Stimulated activated CD8-positive, alpha-beta memory T cell treated with anti-CD3 and anti-CD28 coated beads, Interleukin-7, amount 100 ng/mL, for 1 hour (primary cell): Measurements from ENCODE around the gene CTSD.

Experiments used
- DNase-seq, 2 donors: peaks; one replicate each; pipeline ENCODE4 v3.0.0-alpha.2; 2020; ENCODE audit warnings: low read depth in 2 of 2

CTSD gene

DNA sequence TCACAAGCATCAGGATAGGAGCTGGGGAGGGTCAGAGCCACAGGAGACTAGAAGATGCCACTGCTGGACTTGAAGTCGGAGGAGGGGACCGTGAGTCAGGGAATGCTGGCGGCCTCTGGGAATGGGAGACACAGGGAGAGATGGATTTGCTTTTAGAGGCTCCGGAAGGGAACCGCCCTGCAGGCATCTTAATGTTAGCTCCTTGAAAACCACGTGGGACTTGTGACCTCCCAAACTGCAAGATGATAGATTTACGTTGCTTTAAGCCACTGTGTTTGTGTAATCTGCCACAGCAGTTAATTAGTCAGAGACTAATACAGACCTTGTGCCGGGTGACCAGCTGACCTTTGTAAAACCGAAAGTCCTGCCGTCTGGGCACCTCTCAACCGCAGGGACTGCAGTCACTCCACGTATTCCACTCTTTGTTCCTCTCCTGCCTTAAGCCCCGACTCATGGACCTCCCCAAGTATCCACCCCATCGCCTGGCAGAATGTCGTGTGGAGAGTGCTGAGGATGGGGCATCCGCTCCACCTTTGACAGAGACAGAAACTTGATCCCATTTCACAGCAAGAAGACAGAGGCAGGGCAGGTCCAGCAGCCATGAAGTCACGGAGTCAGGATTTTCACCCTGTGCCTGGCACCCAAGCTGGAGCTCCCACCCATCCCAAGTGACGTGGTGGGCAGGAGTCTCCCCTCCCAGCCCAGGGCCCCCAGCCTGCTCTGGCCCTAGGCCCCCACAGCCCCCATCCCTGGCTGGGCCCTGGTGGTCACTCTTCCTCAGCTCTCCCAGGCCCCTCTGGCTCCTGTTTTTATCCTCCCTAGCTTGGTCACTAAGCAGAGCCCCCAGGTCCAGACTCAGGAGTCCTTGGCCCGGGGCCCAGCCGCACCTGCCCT is 19.4 kb upstream of the CTSD start:
- no peak for DNase-seq

GRCh38 chr11:1782031-1782590 is 18.4 kb upstream of the CTSD start:
- DNase-seq: no peak

- DNase-seq: no peak
Observed at GRCh38 chr11:1781593-1781975, 17.9 kb upstream of the CTSD start.

- no peak for DNase-seq
Observed at GRCh38 chr11:1780700-1781592, 17.2 kb upstream of the CTSD start.

DNA sequence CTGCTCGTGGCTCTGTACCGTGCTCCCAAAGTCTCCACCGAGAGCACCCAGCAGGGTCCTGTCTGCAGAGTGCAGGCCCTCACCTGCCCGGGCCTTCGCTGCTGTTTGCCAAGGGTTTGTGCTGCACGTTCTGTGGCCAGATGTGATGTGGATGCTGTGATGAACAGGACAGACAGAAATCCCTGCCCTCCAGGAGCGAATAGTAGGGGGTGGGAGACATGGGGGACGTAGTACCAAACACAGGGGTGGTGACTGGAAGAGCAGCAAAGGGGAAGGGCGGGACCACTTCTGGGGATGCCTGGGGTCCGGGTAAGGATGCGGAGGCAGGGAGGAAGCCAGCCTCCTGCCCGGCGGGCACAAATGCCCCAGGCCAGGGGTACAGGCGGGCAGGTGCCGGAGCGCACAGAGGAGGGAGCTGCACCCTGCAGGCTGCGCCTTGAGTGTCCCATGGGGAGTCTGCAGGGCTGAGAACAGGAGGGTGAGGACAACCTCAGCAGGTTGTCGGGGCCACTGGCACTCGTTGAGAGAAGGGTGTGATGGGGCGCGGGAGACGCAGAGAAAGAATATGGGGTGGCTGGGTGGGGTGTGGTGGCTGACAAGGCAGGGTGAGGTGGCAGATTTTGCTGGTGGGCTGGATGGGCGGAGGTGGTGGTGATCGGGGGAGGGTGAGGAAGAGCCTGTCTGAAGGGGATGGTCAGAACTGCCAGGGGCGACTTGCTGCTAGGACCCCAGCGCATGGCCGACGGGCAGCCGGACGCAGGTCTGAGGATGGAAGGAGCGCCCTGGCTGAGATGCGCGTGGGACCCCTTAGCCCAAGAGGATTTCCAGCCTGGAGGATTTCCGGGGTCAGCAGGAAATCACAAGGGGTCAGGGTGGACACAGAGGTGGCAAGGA is 16.3 kb upstream of the CTSD start:
- DNase-seq: no peak

GRCh38 chr11:1779034-1779805 is 15.5 kb upstream of the CTSD start:
- DNase-seq: no peak

DNA sequence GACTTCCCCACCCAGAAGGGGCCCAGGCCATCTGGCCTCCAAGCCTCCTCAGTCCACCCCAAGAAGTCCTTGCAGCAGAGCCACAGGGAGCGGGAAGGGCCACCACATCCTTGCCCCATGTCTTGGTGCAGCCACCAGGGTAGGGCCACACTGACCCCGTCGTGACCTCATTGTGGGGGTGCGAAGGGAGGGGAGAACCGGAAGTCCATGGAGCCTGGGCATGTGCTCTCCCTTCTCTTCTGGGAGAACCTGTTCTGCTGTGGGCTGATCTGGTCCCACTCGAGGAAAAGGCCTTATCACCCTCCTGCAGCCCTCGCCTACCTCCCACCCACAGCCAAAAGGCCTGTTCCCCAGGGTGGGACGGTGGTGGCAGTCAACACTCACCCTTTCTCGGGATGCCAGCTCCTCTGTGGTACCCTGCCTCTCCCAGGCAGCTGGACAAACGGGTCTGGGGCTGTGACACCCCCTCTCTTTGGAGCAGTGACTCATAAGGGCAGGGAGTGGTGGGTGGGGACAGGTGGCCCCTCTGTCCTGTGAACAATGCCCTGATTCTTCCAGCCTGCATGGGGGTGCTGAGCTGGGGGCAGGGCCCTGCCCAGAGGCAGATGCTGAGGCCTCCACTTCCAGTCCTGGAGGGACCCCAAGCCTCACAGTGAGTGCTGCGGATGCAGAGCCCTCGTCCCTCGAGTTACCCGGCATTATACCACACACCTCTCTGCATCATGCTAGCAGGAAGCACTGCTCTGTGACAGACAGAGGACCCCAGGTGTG is 14.6 kb upstream of the CTSD start:
- DNase-seq: no peak

DNA sequence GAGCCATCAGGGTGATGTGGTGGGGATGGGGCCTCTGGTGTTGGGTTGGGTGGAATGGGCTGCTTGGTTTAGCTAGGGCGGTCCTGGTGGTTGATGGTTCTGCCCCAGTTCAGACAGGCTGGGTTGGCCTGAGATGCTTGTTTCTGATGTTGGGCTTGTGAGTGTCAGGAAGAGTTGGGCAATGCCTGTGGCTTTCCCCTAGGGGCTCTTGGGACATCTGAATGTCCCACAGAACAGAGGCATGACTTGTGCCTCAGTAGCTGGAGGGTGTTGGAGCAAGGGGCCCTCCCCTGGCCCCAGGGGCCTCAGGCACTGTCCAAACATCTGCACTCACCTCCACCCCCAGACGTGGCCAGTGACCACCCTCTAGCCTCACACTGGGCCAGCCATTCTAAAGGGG is 14.0 kb upstream of the CTSD start:
- no peak for DNase-seq

GRCh38 chr11:1776944-1777715 is 13.4 kb upstream of the CTSD start:
- no peak for DNase-seq

- DNase-seq: no peak
Observed at GRCh38 chr11:1776331-1776851, 12.7 kb upstream of the CTSD start.

GRCh38 chr11:1774886-1775285 is 11.2 kb upstream of the CTSD start:
- no peak for DNase-seq

- DNase-seq: no peak
Observed at GRCh38 chr11:1773994-1774550, 10.3 kb upstream of the CTSD start.

- no peak for DNase-seq
Observed at GRCh38 chr11:1773131-1773993, 9.6 kb upstream of the CTSD start.

DNA sequence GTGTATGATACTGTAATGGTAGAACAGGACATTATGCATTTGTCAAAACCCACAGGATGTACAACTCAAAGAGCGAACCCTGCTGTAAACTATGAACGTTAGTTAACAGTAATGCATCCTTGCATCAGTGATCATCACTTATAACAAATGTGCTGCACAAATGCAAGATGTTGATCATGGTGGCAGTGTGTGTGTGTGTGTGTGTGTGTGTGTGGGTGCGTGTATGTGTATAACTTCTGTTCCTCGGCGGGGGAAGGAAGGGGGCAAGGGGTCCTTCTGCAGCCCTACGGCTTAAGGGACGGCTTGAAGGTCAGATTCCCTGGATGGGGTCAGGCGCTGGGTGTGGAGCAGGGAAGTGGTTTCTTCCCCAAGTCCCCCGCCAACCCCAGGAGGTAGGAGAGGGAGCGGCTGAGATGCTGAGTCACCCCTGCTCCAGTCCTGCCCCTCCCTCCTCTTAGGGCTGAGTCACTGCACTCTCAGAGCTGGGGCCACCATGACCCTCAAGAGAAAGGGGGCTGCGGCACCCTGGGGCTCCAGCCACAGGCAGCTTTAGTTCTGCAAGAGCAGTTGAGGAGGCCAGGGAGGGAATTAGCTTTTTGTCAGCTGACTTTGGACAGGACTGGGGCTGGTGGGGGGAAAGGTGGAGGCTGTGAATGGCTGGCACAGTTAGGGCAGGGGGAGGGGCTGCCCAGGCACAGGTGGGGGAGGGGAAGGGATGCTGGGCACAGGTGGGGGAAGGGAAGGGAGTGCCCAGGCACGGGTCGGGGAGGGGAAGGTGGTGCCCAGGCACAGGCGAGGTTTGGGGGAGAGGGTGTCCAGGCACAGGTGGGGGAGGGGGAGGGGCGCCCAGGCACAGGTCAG is 8.8 kb upstream of the CTSD start:
- peak in 1 of 2 donors; percentile 30 for DNase-seq

DNA sequence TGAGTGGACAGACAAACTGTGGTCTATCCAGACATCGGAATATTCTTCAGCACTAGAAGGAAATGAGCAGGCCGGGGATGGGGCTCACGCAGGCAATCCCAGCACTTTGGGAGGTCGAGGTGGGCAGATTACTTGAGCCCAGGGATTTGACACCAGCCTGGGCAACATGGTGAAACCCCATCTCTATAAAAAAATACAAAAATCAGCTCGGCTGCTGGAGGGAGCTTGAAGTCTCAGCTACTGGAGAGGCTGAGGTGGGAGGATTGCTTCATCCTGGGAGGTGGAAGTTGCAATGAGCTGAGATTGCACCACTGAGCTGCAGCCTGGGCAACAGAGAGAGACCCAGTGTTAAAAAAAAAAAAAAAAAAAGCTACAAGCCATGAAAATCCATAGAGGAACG is 8.0 kb upstream of the CTSD start:
- DNase-seq: no peak

GRCh38 chr11:1771273-1771672 is 7.5 kb upstream of the CTSD start:
- DNase-seq: no peak

DNA sequence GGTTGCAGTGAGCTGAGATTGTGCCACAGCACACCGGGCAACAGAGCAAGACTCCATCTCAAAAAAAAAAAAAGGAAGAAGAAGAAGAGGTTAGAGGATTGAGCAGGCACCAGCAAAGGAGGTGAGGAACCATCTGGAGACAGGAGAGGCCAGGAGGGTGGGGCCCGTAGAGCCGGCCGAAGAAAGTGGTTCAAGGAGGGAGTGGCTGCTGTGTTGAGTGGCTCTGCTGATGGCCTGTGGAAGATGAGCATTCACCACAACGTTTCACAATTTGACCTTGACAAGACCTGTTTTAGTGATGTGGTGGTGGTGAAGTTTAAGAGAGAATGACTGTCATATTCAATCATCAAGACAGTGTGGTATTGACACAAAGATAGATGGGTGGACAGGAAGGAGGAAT is 6.8 kb upstream of the CTSD start:
- no peak for DNase-seq
